Spleen (tissue), 11 donors: ENCODE data around the gene DPEP2NB. TPM values are rescaled to one million over a fixed set of nuclear protein-coding genes. Genes with fewer than 3 reads are reported as not detected.

ENCODE experiments used
- DNase-seq: peaks from one replicate; pipeline ENCODE4 v3.0.0-alpha.2; 2020
- H3K27ac ChIP-seq, 8 donors: fragments of 200-600 bp; sonication (generic) in 7 of 8; 1 replicate in 4 of 8; 2 replicates in 4 of 8; pipeline versions ENCODE4 v1.5.0 to v1.8.0; 2016 to 2021; ENCODE audit warnings: inconsistent platforms in 4 of 8, mild to moderate bottlenecking in 4 of 8, moderate library complexity in 1 of 8
- H3K27me3 ChIP-seq, 7 donors: fragments of 200-600 bp; sonication (generic) in 6 of 7; replicated peaks in 1 of 7; 1 replicate in 4 of 7; 2 replicates in 3 of 7; pipeline versions ENCODE4 v1.5.0 to v1.8.0; 2016 to 2021; ENCODE audit warnings: inconsistent platforms in 3 of 7, mild to moderate bottlenecking in 1 of 7
- H3K36me3 ChIP-seq, 6 donors: fragments of 200-600 bp; sonication (generic) in 5 of 6; 1 replicate in 4 of 6; 2 replicates in 2 of 6; pipeline versions ENCODE4 v1.5.0 to v1.8.0; 2016 to 2021; ENCODE audit warnings: inconsistent platforms in 2 of 6
- H3K4me1 ChIP-seq, 6 donors: fragments of 200-600 bp; sonication (generic) in 5 of 6; 1 replicate in 3 of 6; 2 replicates in 3 of 6; pipeline versions ENCODE4 v1.5.0 to v1.8.0; 2016 to 2021; ENCODE audit warnings: inconsistent platforms in 3 of 6
- H3K4me3 ChIP-seq, 8 donors: fragments of 200-600 bp; sonication (generic) in 7 of 8; 1 replicate in 4 of 8; 2 replicates in 4 of 8; pipeline versions ENCODE4 v1.5.0 to v1.8.0; 2016 to 2021; ENCODE audit warnings: inconsistent platforms in 4 of 8, mild to moderate bottlenecking in 4 of 8, moderate library complexity in 2 of 8
- H3K9me3 ChIP-seq, 8 donors: fragments of 200-600 bp; sonication (generic) in 7 of 8; 1 replicate in 4 of 8; 2 replicates in 4 of 8; pipeline versions ENCODE4 v1.5.0 to v1.8.0; 2016 to 2021; ENCODE audit warnings: inconsistent platforms in 4 of 8
- POLR2A ChIP-seq, 3 donors: fragments of 450-650 bp; IDR thresholded peaks; one replicate each; pipeline ENCODE4 v1.5.1; 2017; ENCODE audit warnings: antibody characterized with exemption in 3 of 3, mild to moderate bottlenecking in 1 of 3
- POLR2AphosphoS5 ChIP-seq, 3 donors: sonication (generic); formaldehyde crosslinking; IDR thresholded peaks; one replicate each; pipeline ENCODE4 v1.5.1; 2017; ENCODE audit warnings: antibody characterized with exemption in 3 of 3
- WGBS, 5 donors: extraction: QIAGEN DNeasy Blood & Tissue Kit in 3 of 5; methylation state at CpG; one replicate each; pipeline versions ENCODE4 v1.1.5 to v1.1.7; 2013 to 2018; 5-methylcytosine and 5-hydroxymethylcytosine counted together
- intact Hi-C: fragments of 100-400 bp; cut with DNase I; formaldehyde crosslinking; loops from one replicate; pipeline ENCODE4 v1.15.0; 2023; ENCODE audit warnings: low total_unique reads
- polyA plus RNA-seq, 3 donors: library from polyadenylated mRNA; stranded (reverse); fragments of 200-250 nt; gene quantifications; one replicate each; pipeline ENCODE4 v1.2.1, GENCODE V29; 2013
- total RNA-seq, 7 donors: library from RNA; depleted of rRNA in 3 of 7; stranded (reverse); fragments of >200 nt in 3 of 7; fragmentation: NEBNext Ultra II Directional in 4 of 7; extraction: Animal tissue kit (Norgen Biotek cat#: 25700) in 4 of 7; gene quantifications; one replicate each; pipeline versions ENCODE4 v1.1.0 to v1.2.1, GENCODE V29; 2016 to 2021
- TF ChIP-seq, protein P1 (sequence below), 11 experiments: fragments of 200-600 bp in 7 of 11; fragments of 450-650 bp in 4 of 11; sonication (generic) in 4 of 11; IDR thresholded peaks in 8 of 11; conservative IDR thresholded peaks in 3 of 11; 1 replicate in 7 of 11; 2 replicates in 4 of 11; pipeline versions ENCODE4 v1.4.0 to v1.8.0; 2016 to 2021; ENCODE audit warnings: antibody characterized with exemption in 11 of 11, inconsistent platforms in 4 of 11, mild to moderate bottlenecking in 1 of 11
- donor health status: healthy with polysubstance abuse.
- donor health status: DM: no; HTN: no; CAD: no; lungs with moderate emphysema.
- donor health status: DM: no; HTN: no; CAD: no.
- donor health status: Bipolar disorder and iron deficiency.
- donor health status: healthy.
- donor health status: DM: no; HTN: no; CAD: no.
- donor health status: DM: yes; HTN: yes; CAD: no.

Gene DPEP2NB
- total and polyA plus RNA-seq, 10 donors = not detected

- WGBS, 5 donors = 0 to 1% (median 1%) methylated on average over 13 to 45 of the region's 45 CpGs
- Histone ChIP-seq H3K9me3 (no peaks in the 10 kb centered on the region), H3K36me3 (peaks cover 0 to 7% (median 2%) of the 10 kb centered on the region in 6 donors), H3K27ac (peak overlapping the region; percentile 84 to 92 (median 88)), H3K4me3 (peak overlapping the region; percentile 66 to 96 (median 84)), H3K4me1 (peaks cover 30 to 62% (median 46%) of the 10 kb centered on the region in 6 donors), H3K27me3 (no peaks in the 10 kb centered on the region)
- no peak for DNase-seq
- TF ChIP-seq, protein P1, sequence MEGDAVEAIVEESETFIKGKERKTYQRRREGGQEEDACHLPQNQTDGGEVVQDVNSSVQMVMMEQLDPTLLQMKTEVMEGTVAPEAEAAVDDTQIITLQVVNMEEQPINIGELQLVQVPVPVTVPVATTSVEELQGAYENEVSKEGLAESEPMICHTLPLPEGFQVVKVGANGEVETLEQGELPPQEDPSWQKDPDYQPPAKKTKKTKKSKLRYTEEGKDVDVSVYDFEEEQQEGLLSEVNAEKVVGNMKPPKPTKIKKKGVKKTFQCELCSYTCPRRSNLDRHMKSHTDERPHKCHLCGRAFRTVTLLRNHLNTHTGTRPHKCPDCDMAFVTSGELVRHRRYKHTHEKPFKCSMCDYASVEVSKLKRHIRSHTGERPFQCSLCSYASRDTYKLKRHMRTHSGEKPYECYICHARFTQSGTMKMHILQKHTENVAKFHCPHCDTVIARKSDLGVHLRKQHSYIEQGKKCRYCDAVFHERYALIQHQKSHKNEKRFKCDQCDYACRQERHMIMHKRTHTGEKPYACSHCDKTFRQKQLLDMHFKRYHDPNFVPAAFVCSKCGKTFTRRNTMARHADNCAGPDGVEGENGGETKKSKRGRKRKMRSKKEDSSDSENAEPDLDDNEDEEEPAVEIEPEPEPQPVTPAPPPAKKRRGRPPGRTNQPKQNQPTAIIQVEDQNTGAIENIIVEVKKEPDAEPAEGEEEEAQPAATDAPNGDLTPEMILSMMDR (IDR thresholded peaks at IDR 0.05 in 8 of 11, conservative IDR thresholded peaks at IDR 0.05 in 3 of 11) = no peak
- TF ChIP-seq POLR2AphosphoS5 (IDR thresholded peaks at IDR 0.05) (no peak), POLR2A (IDR thresholded peaks at IDR 0.05) (no peak)
- intact Hi-C loops = no loop called here
Measured at GRCh38 chr16:67967958-67968399, 47.7 kb downstream of the DPEP2NB start.

- Histone ChIP-seq H3K27me3 (no peaks in the 10 kb centered on the region), H3K9me3 (no peaks in the 10 kb centered on the region), H3K4me3 (peak overlapping the region; percentile 66 to 96 (median 84)), H3K36me3 (peaks cover 0 to 13% (median 7%) of the 10 kb centered on the region in 6 donors), H3K4me1 (peaks cover 32 to 69% (median 47%) of the 10 kb centered on the region in 6 donors), H3K27ac (peak overlapping the region; percentile 84 to 92 (median 88))
- intact Hi-C loops = no loop called here
- 14 to 34% (median 23%) methylated on average over 18 of the region's 18 CpGs for WGBS, 5 donors
- peak; percentile 67 for DNase-seq
- no peak for TF ChIP-seq POLR2AphosphoS5 (IDR thresholded peaks at IDR 0.05)
- TF ChIP-seq, protein P1 (IDR thresholded peaks at IDR 0.05 in 8 of 11, conservative IDR thresholded peaks at IDR 0.05 in 3 of 11) = no peak
- TF ChIP-seq POLR2A (IDR thresholded peaks at IDR 0.05) = no peak
Measured at GRCh38 chr16:67967183-67967957, 48.3 kb downstream of the DPEP2NB start.

DNA sequence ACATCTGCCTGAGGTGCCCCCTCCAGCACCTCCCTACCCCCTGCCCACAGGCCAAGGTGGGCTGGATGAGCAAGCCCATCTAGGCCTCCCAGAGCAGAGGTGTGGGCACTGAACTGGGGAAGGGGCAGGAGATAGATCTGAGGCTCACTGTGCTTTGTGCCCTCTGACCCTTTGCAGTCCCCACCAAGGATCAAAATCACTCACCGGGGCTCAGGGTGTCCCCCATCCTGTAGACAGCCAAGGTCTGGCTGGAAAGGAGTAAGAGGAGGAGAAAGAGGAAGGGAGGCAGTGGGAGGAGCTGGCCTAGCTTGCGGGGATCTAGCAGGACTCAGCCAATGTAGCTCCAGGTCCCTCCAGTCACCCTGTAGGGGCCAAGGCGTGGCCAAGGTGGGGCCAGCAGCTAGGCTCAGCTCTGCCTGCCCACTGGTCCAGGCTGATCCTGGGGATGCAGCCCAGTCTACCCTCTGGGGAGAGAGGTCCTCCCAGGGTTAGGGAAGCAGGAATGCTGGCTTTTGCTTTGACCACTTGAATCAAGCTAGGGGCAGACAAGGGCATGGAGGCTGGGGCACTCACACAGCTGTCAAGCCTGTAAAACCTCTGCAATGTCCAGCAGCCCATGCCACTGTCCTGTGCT, 49.0 kb downstream of the DPEP2NB start:
- WGBS, 5 donors = 54 to 74% (median 67%) methylated on average over 3 of the region's 3 CpGs
- H3K36me3 ChIP-seq = peaks cover 0 to 20% (median 11%) of the 10 kb centered on the region in 6 donors
- DNase-seq = peak; percentile 71
- intact Hi-C loops = no loop called here
- H3K9me3 ChIP-seq = no peaks in the 10 kb centered on the region
- peaks cover 35 to 76% (median 50%) of the 10 kb centered on the region in 6 donors for H3K4me1 ChIP-seq
- H3K27ac ChIP-seq = peak overlapping the region in 6 of 8 donors; percentile 19 to 92 (median 88)
- H3K27me3 ChIP-seq = no peaks in the 10 kb centered on the region
- TF ChIP-seq POLR2A (IDR thresholded peaks at IDR 0.05) (no peak), POLR2AphosphoS5 (IDR thresholded peaks at IDR 0.05) (peak in 2 of 3 donors; percentile 18 to 26)
- peak overlapping the region in 5 of 8 donors; percentile 66 to 96 (median 82) for H3K4me3 ChIP-seq

DNA sequence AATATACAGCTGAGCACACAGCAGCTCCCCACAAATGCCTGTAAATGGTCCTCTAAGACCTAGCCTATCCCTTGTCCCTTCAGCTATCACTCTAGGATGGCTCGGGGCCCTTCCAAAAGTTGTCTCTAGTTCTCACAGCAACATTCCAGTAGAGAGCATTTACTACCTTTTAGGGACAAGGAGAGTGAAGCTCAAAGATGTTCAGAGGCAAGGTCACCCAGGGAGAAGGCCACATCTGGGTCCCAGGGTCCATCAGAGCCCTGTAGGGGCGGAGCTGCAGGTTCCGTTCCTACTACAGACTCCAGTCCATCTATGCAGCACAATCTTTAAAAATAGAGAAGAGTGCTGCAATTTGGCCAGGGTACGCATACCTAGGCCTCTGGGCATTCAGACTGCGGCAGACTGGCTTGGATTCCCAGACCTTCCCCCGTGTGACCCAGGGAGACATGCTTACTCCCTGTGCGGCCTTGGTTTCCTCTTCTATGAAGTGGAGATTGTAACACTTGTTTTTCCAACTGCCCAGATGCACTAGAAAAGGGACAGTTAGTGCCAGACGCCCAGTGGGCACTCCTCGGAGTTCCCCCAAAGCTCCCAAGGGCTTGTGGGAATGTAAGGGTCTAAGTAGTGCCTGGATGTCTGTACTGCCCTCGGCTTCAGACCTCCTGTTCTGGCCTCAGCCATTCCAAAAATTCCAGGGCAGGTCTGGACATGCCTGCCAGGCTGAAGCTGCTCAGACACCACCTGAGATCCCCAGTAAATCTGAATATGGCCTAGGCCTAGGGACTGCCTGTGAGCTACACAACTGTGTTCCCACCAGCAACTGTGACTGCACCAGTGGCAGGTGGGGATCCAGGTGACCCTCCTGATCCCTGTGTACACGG, 49.8 kb downstream of the DPEP2NB start:
- H3K9me3 ChIP-seq = no peaks in the 10 kb centered on the region
- peaks cover 35 to 83% (median 56%) of the 10 kb centered on the region in 6 donors for H3K4me1 ChIP-seq
- H3K27ac ChIP-seq = peak overlapping the region in 5 of 8 donors; percentile 7 to 92 (median 87)
- H3K4me3 ChIP-seq = peak overlapping the region in 1 of 8 donors; percentile 74
- H3K27me3 ChIP-seq = no peaks in the 10 kb centered on the region
- intact Hi-C loops = no loop called here
- peaks cover 0 to 27% (median 18%) of the 10 kb centered on the region in 6 donors for H3K36me3 ChIP-seq
- DNase-seq = no peak
- WGBS, 5 donors = 70 to 81% (median 76%) methylated on average over 10 to 11 of the region's 11 CpGs
- TF ChIP-seq, protein P1 (IDR thresholded peaks at IDR 0.05 in 8 of 11, conservative IDR thresholded peaks at IDR 0.05 in 3 of 11) = no peak
- no peak for TF ChIP-seq POLR2A (IDR thresholded peaks at IDR 0.05)
- no peak for TF ChIP-seq POLR2AphosphoS5 (IDR thresholded peaks at IDR 0.05)
